Memory B cell (primary cell): ENCODE results near the gene PRMT3.
"Not testable (repeated sequence)": the region's sequence is repeated elsewhere in the genome, so short reads cannot be mapped to it uniquely, and the experiment has no call there.

Experiments used
- ATAC-seq: fragments of 150-1000 bp; cut with Tn5 transposase; 2 replicates; pipeline ENCODE4 v1.10.0; 2021; ENCODE audit warnings: low read depth, mild to moderate bottlenecking, moderate library complexity
- DNase-seq, 2 donors: peaks; one replicate each; pipeline ENCODE4 v3.0.0; 2022; ENCODE audit warnings: low spot score in 2 of 2
- H3K27ac Mint-ChIP-seq: one replicate; pipeline ENCODE4 v1.8.0; 2022; ENCODE audit warnings: mild to moderate bottlenecking, moderate library complexity, mixed read lengths
- H3K27me3 Mint-ChIP-seq: one replicate; pipeline ENCODE4 v1.8.0; 2022; ENCODE audit warnings: mixed read lengths
- H3K36me3 Mint-ChIP-seq: one replicate; pipeline ENCODE4 v1.8.0; 2022; ENCODE audit warnings: mild to moderate bottlenecking, mixed read lengths
- H3K4me1 Mint-ChIP-seq: one replicate; pipeline ENCODE4 v1.8.0; 2022; ENCODE audit warnings: mixed read lengths
- H3K4me3 Mint-ChIP-seq: one replicate; pipeline ENCODE4 v1.8.0; 2022; ENCODE audit warnings: mild to moderate bottlenecking, moderate library complexity, mixed read lengths
- H3K9me3 Mint-ChIP-seq: one replicate; pipeline ENCODE4 v1.8.0; 2022; ENCODE audit warnings: mixed read lengths

PRMT3 gene

DNA sequence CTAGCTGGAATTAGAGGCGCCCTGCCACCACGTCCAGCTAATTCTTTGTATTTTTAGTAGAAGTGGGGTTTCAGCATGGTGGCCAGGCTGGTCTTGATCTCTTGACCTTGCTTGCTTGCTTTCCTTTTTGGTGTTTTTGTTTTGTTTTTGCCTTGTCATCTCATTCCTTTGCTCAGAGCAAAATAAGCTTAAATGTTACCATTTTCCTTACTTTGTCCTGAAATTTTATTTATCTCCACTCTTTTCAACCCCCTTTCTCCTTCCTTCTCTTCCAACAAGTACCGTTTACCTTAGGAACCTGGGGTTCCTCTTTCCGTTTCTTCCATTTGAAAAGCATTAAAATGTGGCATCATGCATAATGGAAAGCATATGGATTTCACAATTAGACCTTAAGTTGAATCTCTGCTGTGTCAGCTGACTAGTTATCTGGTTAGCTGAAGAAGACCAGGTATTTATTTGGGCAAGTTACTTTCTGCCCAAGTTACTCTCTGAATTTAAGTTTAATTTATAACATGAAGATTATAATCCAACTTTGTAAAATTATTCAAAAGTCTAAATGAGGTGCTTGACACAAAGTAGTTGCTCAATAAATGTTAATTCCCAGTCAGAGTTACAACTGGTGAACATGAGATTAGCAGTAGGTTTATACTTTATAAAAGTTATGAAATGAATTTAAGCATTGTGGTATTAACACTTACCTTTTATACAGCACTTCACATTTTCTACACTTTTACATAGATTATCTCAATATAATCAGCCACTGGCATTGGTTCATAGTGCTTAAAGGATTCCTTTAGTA is 69.7 kb downstream of the PRMT3 start:
- H3K27me3 Mint-ChIP-seq: no peaks in the 10 kb centered on the region
- H3K4me3 Mint-ChIP-seq: no peak overlapping the region
- H3K4me1 Mint-ChIP-seq: no peaks in the 10 kb centered on the region
- peaks cover 17% of the 10 kb centered on the region for H3K36me3 Mint-ChIP-seq
- ATAC-seq: no peak
- H3K27ac Mint-ChIP-seq: no peak overlapping the region
- H3K9me3 Mint-ChIP-seq: peaks cover 3% of the 10 kb centered on the region
- DNase-seq: no peak

DNA sequence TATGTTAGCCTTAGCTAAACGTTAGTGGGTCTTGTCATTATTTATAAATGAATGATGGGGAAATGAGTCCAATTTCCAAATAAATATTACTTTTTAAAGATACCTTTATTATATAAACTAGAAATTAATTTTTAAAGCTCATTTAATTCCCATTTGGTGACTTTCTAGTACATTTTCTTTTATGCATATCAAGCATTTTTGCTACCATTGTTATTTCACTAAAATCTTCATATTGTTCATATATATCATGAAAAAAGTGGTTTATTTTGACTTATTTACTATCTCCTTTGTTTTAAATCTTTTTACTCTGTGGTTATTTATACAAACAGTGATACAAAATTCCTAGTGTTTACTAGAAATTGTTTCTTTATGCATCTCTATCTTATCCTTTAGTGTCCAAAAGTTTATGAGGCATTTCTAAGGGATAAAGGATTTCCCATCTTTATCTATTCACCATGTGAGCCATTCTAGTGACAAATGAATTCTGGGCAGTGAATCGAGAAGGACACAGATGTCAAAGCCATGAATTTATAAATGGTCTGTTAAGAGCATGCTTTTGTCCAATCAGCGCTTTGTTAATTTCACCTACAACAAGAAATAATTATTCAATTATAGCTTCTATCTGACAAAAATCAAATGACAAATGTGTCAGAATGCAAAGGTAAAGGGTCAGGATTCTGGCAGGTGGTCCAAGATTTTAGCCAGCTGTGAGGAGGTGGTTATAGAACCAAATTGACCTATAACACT is 70.6 kb downstream of the PRMT3 start:
- H3K36me3 Mint-ChIP-seq: peaks cover 18% of the 10 kb centered on the region

DNA sequence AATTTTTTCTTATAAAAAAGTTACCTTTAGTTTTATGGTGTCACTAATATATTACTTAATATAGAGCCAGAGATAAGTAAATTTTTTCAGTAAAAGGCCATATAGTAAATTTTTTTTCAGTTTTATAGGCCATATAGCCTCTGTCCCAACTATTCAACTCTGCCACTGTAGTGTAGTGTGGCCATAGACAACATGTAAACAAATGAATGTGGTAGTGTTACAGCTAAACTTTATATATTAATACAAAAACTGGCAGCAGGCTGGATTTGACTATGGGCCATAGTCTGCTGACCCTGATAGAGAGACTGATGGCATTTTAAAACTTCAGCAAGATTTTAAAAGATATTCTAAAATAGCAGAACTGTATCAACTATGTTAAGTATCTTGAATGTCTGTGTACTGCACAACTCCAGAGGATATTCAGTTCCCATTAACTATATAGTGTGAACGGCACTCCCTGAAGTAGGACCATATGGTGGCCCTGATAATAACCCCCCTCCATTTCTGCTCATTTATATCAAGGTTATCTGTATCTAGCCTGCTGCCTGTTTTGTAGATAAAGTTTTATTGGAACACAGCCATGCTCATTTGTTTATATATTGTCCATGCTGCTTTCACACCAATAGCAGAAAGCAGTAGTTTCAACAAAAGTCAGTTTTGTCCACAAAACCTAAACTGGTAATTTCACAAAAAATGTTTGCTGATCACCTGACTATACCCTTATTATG is 71.6 kb downstream of the PRMT3 start:
- Mint-ChIP-seq H3K36me3 (peaks cover 18% of the 10 kb centered on the region), H3K4me3 (no peak overlapping the region), H3K27ac (no peak overlapping the region), H3K9me3 (peaks cover 3% of the 10 kb centered on the region), H3K27me3 (no peaks in the 10 kb centered on the region), H3K4me1 (no peaks in the 10 kb centered on the region)
- DNase-seq (no peak), ATAC-seq (no peak)

More for the DNA sequence above, 70.6 kb downstream of the PRMT3 start:
- Mint-ChIP-seq H3K4me1 (no peaks in the 10 kb centered on the region), H3K9me3 (peaks cover 3% of the 10 kb centered on the region), H3K27ac (no peak overlapping the region), H3K27me3 (no peaks in the 10 kb centered on the region), H3K4me3 (no peak overlapping the region)
- DNase-seq (no peak), ATAC-seq (no peak)

DNA sequence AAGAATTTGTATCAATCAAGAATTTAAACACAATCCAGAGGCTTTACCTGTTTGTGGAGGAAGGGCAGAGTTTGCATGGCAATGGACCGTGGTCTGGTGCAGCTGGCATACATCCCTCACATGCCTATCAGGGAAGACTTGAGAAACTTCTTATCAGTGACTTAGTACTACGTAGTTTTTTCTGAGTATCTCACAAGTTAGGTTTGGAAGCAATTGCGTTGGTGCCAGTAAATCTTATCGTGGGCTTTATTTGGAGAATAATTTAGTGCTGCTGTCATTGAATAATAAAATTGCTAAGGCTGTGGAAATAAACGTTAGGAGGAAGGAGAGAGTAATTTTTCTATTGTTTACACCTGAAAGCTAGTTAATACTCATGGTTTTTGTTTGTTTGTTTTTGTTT is 72.3 kb downstream of the PRMT3 start:
- ATAC-seq (no peak), DNase-seq (no peak)
- H3K27ac Mint-ChIP-seq: no peak overlapping the region
- H3K9me3 Mint-ChIP-seq: peaks cover 3% of the 10 kb centered on the region
- H3K36me3 Mint-ChIP-seq: peaks cover 16% of the 10 kb centered on the region
- H3K27me3 Mint-ChIP-seq: no peaks in the 10 kb centered on the region
- H3K4me1 Mint-ChIP-seq: no peaks in the 10 kb centered on the region
- H3K4me3 Mint-ChIP-seq: no peak overlapping the region

DNA sequence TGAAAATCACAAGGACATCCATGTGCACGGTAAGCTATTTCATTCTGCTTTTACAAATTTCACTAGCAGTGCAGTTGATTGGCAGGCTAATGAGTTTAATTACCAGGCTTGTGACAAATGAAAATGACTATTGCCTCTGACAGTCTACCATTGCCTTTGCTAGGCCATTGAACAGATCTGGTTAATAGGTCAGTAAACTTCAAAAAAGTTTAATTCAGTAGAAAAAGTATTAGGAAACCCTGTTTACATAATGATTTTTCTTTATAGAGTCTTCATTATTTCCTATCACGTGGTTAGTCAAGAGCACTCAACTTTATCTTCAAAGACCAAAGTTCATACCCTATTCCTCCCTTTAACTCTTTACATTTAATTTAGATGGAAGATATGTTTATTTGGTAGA is 77.0 kb downstream of the PRMT3 start:
- Mint-ChIP-seq H3K4me3 (no peak overlapping the region), H3K36me3 (peaks cover 18% of the 10 kb centered on the region), H3K27ac (no peak overlapping the region), H3K4me1 (no peaks in the 10 kb centered on the region), H3K9me3 (no peaks in the 10 kb centered on the region), H3K27me3 (no peaks in the 10 kb centered on the region)
- no peak for DNase-seq
- ATAC-seq: no peak

DNA sequence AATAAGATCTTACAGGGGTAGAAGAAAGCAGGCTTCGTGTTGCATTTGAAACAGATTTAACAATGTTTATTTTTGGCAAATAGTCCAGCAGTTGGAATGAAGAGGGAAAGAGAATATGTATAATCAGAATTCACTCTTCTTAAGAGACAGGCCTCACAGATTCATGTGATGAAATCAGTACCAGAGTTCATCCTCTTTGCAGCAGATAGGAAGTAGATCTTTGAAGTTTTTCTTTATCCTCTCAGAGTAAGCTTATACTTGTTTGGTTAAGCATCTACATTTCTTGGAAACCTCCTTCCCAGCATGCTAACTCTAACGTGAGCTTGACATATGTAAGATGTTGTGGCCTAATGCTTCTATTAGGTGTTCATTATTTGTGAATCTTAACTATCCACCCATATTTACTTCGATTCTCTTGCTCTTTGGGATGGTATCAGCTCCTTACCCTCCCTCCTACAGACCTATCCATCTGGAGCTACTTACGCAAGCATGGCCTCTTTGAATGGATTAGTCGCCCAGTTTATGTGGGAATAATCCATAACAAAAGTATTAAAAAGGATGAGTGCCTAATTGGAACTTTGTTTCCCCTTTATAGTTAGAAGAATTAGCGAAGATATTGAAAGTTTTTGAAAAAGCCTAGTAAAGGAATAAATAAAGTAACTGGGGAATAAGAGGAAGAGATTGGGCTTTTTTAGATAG is 80.1 kb downstream of the PRMT3 start:
- no peak for ATAC-seq
- no peaks in the 10 kb centered on the region for H3K4me1 Mint-ChIP-seq
- no peak overlapping the region for H3K4me3 Mint-ChIP-seq
- no peak for DNase-seq
- no peaks in the 10 kb centered on the region for H3K27me3 Mint-ChIP-seq
- H3K9me3 Mint-ChIP-seq: peaks cover 2% of the 10 kb centered on the region
- peaks cover 32% of the 10 kb centered on the region for H3K36me3 Mint-ChIP-seq
- H3K27ac Mint-ChIP-seq: peak overlapping the region; percentile 10

DNA sequence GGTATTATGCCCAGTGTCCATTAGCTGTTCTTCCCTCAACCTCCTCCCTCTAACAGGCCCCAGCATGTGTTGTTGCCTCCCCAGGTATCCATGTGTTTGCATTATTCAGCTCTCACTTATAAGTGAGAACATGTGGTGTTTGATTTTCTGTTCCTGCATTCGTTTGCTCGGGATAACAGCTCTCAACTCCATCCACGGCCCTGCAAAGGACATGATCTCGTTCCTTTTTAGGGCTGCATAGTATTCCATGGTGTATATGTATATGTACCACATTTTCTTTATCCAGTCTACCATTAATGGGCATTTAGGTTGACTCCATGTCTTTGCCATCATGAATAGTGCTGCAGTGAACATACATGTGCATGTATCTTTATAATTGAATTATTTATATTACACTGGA is 82.8 kb downstream of the PRMT3 start:
- DNase-seq (no peak), ATAC-seq (no peak)
- peaks cover 11% of the 10 kb centered on the region for H3K4me1 Mint-ChIP-seq
- H3K4me3 Mint-ChIP-seq: no peak overlapping the region
- H3K27ac Mint-ChIP-seq: peak overlapping the region; percentile 22
- H3K27me3 Mint-ChIP-seq: no peaks in the 10 kb centered on the region
- H3K9me3 Mint-ChIP-seq: peaks cover 2% of the 10 kb centered on the region
- peaks cover 32% of the 10 kb centered on the region for H3K36me3 Mint-ChIP-seq

DNA sequence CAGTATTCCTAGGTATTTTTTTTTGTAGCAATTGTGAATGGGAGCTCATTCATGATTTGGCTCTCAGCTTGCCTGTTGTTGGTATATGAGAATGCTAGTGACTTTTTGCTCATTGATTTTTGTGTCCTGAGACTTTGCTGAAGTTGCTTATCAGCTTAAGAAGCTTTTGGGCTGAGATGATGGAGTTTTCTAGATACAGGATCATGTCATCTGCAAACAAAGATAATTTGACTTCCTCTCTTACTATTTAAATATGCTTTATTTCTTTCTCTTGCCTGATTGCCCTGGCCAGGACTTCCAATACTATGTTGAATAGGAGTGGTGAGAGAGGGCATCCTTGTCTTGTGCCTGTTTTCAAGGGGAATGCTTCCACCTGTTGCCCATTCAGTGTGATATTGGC is 84.4 kb downstream of the PRMT3 start:
- H3K9me3 Mint-ChIP-seq, H3K27ac Mint-ChIP-seq: not testable (repeated sequence)

DNA sequence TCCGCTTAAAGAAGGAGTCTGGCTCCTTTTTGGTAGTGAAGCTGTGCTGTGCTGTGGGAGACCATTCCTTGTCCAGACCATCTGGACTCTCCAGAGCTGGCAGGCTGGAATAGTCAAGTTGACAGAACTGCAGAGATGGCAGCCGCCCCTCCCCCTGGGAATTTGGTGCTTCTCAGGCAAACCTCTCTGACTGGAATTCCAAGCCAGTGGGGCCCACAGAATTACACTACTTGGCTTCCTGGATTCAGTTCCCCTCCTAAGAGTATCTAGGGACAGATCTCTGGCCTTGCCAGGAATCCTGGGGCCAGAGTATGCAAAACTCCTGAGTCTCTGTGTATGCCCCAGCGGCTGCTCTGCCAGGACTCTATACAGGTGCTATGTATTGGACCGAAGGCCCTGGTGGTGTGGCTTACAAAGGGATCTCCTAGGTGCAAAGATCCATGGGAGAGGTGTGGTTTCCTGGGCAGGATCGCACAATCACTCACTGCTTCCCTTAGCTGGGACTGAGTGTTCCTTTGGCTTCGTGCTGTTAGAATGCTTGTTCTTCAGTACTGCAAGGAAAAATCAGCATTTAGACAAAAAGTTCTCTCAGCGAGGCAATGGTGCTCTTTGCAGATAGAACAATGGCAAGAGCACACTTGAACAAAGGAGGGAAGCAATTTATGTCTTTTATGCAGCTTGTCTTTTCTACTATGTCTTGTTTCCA is 86.8 kb downstream of the PRMT3 start:
- H3K4me3 Mint-ChIP-seq: no peak overlapping the region
- H3K4me1 Mint-ChIP-seq: peaks cover 12% of the 10 kb centered on the region
- no peak for ATAC-seq
- no peaks in the 10 kb centered on the region for H3K27me3 Mint-ChIP-seq
- peaks cover 30% of the 10 kb centered on the region for H3K36me3 Mint-ChIP-seq
- H3K9me3 Mint-ChIP-seq: peaks cover 2% of the 10 kb centered on the region
- DNase-seq: no peak
- H3K27ac Mint-ChIP-seq: peak overlapping the region; percentile 83

More for the DNA sequence above, 84.4 kb downstream of the PRMT3 start:
- not testable (repeated sequence) for H3K27me3 Mint-ChIP-seq, ATAC-seq, DNase-seq, H3K4me3 Mint-ChIP-seq
- peaks cover 33% of the 10 kb centered on the region for H3K36me3 Mint-ChIP-seq
- H3K4me1 Mint-ChIP-seq: peaks cover 12% of the 10 kb centered on the region

DNA sequence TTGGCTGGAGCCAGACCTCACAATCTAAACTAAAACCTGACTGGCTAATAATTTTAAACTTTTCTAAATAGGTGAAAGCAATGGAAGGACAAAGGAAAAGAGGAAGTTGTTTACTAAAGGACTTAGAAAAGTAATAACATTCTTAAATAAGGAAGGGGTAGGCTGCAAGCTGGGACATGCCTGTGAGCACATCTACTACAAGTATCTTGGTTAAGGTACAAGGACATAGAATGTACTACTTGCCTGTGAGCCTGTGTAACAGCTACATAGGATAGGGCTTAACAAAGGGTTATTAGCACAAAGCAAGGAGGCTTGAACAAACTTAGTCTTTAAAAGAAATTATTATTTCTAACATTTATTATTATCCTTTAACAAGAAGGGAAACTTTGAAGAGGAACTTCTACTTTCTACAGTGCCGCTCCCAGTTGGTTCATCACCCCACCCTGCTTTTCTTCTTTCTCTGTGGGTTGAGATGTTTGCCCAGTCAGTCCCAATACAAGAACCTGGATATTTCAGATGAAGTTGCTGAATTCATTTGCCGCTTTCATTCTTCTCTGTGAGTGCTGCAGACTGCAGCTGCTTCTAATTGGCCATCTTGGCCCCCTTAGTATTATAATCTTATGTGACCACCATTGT is 87.5 kb downstream of the PRMT3 start:
- Mint-ChIP-seq H3K36me3 (peaks cover 35% of the 10 kb centered on the region), H3K4me1 (peaks cover 12% of the 10 kb centered on the region), H3K27ac (peak overlapping the region; percentile 83)

DNA sequence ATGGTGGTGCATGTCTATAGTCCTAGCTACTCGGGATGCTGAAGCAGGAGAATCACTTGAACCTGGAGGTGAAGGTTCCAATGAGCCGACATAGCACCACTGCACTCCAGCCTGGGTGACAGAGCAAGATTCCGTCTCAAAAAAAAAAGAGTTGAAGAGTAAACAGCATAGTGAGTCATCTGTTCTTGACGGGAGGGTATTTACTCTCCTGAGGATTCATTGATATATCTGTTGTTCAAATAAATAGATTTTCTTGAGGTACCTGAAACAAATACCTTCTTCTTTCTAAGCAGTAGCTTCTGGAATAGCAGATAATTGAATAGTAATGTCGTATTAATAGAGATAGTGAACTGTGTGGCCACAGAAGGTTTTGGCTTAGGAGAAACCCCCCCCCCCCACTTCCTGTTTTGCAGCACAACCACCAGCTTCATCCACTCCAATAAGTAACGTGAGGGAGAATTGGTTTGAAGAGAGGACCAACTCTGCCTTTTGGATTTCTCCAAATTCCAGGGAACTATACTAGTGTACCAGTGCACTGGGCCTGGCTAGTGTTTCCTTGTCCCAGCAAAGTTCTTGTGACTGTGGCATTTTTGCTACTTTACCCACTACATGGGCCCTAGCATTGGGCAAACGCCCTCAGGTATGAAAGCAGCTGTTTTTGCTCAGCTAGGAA is 90.0 kb downstream of the PRMT3 start:
- Mint-ChIP-seq H3K4me3 (no peak overlapping the region), H3K9me3 (no peaks in the 10 kb centered on the region), H3K4me1 (peaks cover 18% of the 10 kb centered on the region), H3K36me3 (peaks cover 24% of the 10 kb centered on the region), H3K27ac (no peak overlapping the region), H3K27me3 (no peaks in the 10 kb centered on the region)
- ATAC-seq (no peak), DNase-seq (no peak)

More for the DNA sequence above, 87.5 kb downstream of the PRMT3 start:
- peak overlapping the region; percentile 17 for H3K4me3 Mint-ChIP-seq
- H3K27me3 Mint-ChIP-seq: no peaks in the 10 kb centered on the region
- DNase-seq: no peak
- peaks cover 2% of the 10 kb centered on the region for H3K9me3 Mint-ChIP-seq
- ATAC-seq: peak; percentile 24

DNA sequence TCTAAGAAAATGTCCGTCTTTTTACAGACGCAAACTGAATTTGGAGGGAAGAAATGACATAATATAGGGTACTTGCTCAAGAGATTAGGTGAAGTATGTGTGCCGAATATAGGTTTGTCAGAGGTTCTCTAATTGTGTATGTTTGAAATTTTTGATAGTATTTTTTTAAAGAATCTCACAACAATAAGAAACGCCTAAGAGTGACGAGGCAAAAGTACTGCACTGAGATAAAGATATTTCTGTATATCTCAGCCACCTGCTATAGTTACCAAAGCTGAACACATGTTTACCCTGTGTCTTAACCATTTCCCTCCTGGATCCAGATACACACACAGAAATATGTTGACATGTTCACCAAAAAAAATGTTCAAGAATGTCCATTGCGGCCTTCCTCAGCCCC is 92.0 kb downstream of the PRMT3 start:
- H3K27ac Mint-ChIP-seq: no peak overlapping the region
- H3K4me1 Mint-ChIP-seq: peaks cover 13% of the 10 kb centered on the region

More for the DNA sequence above, 92.0 kb downstream of the PRMT3 start:
- no peak overlapping the region for H3K4me3 Mint-ChIP-seq
- DNase-seq (no peak), ATAC-seq (no peak)
- no peaks in the 10 kb centered on the region for H3K27me3 Mint-ChIP-seq
- peaks cover 29% of the 10 kb centered on the region for H3K36me3 Mint-ChIP-seq
- peaks cover 2% of the 10 kb centered on the region for H3K9me3 Mint-ChIP-seq
